GM08714 (cell line): Measurements from ENCODE around the gene CCDC70.
"Not testable (repeated sequence)": the region's sequence is repeated elsewhere in the genome, so short reads cannot be mapped to it uniquely, and the experiment has no call there.

Source experiments
- H3K4me3 ChIP-seq: fragments of 200-500 bp; sonication (Bioruptor generic); 2 replicates; pipeline ENCODE4 v1.5.1; 2014; ENCODE audit warnings: mild to moderate bottlenecking, low read length, inconsistent platforms
- ZNF274 ChIP-seq: IDR thresholded peaks from 2 replicates; pipeline ENCODE4 v1.6.1; 2012; ENCODE audit warnings: mild to moderate bottlenecking, low read depth, low read length

CCDC70 gene

DNA sequence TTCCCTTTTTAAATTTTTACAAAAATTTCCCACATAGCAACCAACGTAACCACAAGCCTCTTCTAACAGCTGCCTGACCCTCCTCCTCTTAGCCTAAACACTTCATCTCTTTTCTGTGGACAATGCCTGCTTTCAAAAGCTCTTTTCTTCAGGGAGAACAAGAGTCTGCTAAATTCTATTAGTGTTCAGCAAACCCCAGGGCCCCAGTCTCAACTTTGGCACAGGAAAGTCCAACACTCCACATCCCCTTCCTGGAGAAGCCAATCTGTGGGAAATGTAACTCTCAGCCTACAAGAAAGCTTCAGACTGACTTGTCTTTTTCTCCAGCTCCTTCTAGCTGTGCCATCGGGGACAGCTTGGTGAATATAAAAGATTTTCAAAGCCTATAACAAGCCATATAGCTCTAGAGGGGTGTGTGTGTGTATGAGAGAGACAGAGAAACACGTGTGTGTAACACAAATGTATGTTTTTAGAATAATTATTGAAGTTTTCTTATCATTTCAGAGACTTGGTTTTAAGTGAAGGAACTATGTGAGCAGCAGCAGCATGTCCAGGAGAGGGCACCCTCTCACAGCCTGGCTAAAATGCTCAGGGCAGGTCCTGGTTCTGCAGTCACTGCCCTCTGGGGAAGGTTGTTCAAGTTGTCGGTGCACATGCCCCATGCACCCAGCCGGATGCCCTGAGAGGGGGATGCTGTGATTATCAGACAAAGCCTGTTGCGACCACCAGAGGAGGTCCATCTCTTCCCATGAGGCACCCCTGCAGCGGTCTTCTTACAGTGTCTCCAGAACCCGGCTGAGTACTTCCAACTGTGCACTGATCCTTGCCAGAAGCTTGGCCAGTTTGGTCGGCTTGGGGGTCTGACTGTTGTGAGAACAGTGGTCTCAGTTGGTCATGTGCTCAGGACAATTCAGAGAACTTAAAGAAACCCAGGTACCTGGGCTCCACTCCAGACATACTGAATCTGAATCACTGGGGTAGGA lies 34.4 kb downstream of the CCDC70 start:
- no peak for TF ChIP-seq ZNF274
- no peak overlapping the region for H3K4me3 ChIP-seq

DNA sequence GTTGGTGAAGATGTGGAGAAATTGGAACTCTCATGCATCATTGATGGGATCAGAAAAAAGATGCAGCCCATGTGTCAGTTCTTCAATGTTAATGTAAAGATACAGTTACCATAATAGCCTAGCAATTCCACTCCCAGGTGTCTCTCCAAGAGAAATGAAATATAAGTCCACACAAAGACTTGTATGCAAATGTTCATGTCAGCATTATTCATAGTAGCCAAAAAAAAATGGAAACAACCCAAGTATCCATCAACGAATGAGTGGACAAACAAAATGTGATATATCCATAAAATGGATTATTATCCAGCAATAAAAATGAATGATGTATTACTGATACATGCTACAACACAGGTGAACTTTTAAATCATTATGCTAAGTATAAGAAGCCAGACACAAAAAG lies 38.7 kb downstream of the CCDC70 start:
- no peak overlapping the region for H3K4me3 ChIP-seq
- TF ChIP-seq ZNF274, result no peak

GRCh38 chr13:51902776-51903175 lies 41.0 kb downstream of the CCDC70 start:
- TF ChIP-seq ZNF274, result no peak
- no peak overlapping the region for H3K4me3 ChIP-seq

DNA sequence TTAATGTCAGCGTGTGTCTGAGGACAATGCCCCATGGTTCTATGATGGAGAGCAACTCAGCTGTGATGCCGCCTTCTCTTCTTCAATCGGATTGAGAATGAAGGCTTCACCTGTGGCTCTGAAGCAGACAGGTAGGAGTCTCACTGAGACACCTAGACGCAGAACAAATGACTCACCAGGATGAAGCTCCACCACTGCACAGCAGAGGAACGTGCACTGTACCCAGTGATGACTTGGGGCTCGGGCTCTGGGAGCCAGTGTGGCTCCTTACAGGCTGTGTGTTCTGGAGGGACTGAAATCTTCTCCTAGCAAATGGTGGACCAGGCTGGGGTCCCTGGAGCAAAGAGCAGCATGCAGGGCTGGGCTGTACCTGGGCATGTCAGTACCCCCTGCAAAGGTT lies 44.0 kb downstream of the CCDC70 start:
- no peak overlapping the region for H3K4me3 ChIP-seq
- no peak for TF ChIP-seq ZNF274

GRCh38 chr13:51906581-51906980 lies 44.8 kb downstream of the CCDC70 start:
- TF ChIP-seq ZNF274, result no peak

GRCh38 chr13:51907040-51907732 lies 45.4 kb downstream of the CCDC70 start:
- no peak overlapping the region for H3K4me3 ChIP-seq
- no peak for TF ChIP-seq ZNF274

More at GRCh38 chr13:51906581-51906980, 44.8 kb downstream of the CCDC70 start:
- H3K4me3 ChIP-seq, result no peak overlapping the region

DNA sequence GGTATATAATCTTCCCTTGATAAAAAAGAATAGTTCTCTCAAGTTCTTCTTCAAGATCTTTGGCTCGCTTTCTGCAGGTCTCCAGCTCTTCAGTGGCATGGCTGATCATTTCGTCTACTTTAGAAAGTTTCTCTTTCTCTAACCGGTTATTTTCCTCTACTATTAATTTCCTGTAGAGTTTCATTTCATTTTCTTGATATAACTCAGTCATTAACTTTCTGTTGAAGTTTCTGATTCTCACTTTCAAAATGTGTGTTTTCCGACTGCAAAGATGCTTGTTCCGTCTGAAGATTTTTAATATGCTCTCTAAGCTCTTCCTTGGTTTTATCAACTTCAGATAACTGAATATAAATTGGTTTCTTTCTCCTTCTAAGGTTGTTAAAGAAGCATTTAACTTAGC lies 47.5 kb downstream of the CCDC70 start:
- not testable (repeated sequence) for H3K4me3 ChIP-seq

GRCh38 chr13:51910508-51910907 lies 48.7 kb downstream of the CCDC70 start:
- H3K4me3 ChIP-seq, result no peak overlapping the region

DNA sequence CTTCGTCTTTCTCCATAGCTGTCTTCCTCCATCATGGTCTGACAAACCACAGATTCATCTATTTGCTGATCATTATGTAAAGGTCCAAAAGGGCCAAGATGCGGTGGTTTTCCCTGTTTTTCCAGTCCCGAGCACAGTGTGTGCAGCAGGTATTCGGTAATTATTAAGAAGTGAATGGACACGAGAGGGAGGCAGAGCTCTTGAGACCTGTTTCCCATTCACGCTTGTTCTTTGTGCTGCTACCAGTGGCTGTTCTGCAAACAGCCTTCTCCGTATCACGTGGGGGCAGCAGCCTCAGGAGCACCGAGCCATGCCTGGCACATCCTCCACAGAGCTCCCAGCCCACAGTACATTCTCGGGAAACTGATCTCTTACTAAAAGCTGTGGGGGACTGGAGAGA lies 50.3 kb downstream of the CCDC70 start:
- TF ChIP-seq ZNF274, result no peak
- no peak overlapping the region for H3K4me3 ChIP-seq

More at GRCh38 chr13:51910508-51910907, 48.7 kb downstream of the CCDC70 start:
- no peak for TF ChIP-seq ZNF274

GRCh38 chr13:51912511-51913225 lies 50.9 kb downstream of the CCDC70 start:
- no peak for TF ChIP-seq ZNF274
- no peak overlapping the region for H3K4me3 ChIP-seq

DNA sequence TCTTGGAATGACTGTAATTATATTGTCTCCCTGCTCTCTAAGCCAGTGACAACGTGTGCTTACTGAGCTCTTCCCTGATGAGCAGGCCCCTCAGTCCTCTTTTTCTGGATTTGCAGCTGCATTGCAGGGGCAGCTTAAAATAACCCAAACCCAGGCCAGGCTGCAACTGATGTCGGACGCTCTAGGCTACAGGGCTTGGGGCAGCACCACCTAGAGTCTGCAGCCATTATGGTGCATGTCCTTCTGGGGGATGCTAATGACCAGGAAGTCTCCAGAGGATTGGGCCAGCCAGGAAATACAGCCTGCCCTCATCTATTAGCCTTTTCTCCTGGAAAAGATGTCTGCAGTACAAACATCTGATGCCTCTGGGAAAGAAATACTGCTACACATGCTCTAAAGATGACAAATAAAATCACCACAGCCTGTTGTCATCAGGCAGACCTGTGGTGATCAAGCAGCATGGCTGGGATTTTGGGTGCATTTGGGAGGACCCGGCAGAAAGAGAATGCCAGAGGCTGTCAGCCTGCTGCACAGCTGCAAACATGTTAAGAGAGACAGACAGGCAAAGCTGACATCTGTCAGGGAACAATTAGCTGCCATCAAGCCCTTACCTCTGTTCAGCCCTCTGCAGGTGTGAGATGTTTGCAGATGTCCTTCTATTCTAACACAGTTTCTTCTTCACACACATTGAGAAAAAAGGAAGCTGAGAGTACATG lies 51.8 kb downstream of the CCDC70 start:
- no peak for TF ChIP-seq ZNF274
- no peak overlapping the region for H3K4me3 ChIP-seq

GRCh38 chr13:51914137-51914493 lies 52.3 kb downstream of the CCDC70 start:
- no peak overlapping the region for H3K4me3 ChIP-seq
- TF ChIP-seq ZNF274, result no peak
